HCEC 1CT (cell line): Measurements from ENCODE around the gene PARN.
A peak's percentile ranks its signal among the peaks of the same experiment; 100 is the strongest.

Experiments used
- DNase-seq: peaks from one replicate; pipeline ENCODE4 v3.0.0-alpha.2; 2017

The PARN gene

DNA sequence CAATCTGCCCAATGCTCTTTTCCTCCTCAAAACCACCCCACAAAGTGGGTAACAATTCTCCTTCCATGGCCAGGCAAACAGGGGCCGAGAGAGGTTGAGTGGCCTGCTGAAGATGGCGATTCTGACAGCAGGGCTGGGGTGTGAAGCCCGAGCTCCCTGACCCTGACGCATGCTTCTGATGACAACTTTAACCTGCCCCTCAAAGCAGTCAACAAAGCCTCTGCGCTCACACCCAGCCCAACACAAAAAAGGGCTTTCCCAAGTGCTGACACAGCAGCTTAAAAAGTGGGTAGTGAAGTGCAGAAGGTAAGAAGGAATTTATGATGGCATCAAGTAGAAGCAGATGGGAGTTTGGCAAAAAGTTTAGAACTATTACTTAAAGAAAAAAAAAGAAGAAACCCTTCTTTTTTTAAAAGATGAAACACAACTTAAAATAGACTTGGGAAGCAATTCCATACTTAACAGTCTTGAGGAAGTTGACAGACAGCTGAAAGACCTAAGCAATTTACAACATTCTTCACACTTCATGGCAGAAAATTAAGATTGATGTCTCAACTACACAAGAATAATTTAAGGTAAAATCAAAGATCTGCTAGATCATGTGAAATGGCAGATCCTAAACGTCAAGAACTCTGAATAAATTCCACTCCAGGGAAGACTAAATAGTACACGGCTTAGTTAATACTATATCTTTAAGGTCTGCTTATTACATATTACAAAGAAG lies 133.9 kb downstream of the PARN start:
- DNase-seq, result no peak

DNA sequence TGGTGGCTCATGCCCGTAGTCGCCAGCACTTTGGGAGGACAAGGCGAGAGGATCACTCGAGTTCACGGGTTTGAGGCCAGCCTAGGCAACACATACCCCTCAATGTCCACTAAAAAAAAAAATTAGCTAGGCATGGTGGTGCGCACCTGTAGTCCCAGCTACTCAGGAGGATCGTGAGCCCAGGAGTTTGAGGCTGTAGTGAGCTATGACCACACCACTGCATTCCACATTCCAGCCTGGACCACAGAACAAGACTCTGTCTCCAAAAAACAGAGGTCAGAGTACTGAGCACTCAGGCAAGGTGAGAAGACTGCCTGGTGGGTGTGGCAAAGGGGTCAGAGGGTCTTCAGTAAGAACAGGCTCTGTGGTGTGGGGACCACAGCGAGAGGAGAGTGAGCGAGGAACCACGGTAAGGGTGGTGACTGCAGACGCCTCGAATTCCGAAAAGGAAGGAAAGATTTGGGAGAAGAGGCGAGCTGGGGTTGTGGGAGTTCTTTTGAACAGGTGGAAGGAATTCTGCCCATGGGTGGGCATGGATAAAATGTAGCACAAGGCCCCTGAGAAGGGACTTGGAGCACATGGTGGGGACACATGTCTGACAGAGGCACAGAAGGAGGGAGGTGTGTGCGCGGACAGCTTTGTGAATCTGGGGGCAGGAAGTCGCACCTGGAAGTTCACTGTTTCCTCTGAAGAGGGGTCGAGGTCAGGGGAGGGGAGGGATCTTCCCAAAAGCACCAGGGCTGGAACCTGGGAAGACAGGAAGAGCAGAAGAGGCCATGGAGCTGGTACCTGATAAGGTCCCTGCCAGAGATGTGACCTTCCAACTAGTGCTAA lies 134.6 kb downstream of the PARN start:
- DNase-seq, result no peak

DNA sequence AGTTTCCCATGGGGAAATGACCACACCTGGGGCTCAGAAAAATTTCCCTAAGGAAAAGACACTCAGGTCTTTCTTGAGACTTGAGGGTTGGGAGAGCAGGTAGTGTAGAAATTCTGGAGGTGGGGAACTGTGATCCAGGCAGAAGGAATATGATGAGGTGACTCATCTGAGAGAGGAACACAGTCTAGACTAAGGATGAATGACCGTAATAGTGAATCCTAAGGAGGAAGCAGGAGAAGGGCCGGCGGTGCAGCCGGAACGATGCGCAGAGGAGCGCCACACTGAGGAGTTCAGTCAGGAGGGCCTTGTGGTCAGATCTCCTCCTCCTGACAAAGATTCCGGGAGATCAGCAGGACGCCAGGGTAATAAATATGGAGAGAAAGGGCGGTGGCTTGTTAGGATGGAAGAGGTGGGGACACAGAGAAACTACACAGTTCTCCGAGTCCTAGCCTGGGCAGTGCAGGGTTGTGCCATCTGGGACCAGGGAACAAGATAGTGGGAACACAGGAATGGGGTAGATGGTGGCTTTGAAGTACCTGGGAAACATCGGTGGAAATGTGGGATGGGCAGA lies 135.6 kb downstream of the PARN start:
- DNase-seq, result no peak

DNA sequence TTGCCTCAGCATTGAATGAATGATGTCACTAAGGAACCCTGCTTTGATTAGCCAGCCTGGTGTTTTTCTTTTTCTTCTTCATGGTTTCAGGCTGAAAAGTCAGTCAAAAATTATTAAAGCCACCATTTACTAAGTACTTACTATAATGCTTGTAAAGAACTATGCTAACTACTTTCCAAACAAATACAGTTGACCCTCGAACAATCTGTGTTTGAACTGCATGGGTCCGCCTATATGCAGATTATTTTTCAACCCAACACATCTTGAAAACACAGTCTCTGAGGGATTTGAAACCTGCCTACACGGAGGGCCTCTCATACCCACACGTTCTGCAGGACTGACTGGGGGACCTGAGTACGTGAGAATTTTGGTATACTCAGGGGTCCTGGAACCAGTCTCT lies 136.3 kb downstream of the PARN start:
- no peak for DNase-seq

DNA sequence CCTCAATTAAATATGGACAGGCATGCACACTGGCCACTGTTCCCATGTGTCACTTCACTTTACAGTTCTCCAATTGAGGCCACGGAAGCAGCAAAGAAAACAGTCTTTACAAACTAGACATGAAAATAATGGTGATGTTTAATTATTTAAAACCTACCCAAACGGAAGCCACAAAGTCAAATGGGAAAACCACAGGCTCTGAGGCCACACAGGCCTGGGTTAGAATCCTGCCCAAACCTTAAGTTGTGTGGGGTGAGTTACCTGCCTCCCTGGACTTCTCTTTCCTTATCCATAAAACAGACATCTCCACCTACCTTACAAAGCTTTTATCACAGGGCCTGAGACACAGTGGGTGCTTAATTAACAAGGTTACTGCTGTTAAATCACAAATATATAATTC lies 137.4 kb downstream of the PARN start:
- DNase-seq, result no peak

DNA sequence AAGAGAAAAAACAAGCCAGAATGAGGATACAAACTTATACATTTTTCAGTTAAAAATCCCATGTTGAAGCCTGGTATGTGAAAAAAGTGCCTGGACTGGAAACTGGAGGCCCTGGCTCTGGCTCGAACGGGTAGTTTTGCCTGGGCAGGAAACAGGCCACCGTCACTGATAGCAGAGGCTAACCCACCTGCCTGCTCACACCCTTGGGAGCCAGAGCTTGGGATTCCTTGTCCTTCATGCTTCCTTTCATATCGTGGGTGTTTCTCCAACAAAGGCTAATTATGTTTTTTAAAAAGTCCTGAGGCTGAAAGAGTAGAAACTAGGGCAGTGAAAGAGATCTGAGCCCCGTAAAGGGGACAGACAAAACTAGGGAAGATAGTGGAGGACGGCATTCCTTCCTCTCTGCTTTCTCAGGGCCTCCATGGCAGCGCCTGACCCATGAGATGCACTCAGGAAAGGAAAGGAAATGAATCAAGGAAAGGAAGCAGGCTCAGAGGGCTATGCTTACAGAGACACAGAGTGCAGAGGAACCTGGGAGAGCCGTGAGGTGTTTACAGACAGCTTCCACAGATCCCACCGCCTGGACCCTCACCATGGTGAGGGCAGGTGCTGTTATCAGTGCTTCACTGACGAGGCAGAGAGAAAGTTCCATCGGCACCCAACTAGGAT lies 138.1 kb downstream of the PARN start:
- no peak for DNase-seq

DNA sequence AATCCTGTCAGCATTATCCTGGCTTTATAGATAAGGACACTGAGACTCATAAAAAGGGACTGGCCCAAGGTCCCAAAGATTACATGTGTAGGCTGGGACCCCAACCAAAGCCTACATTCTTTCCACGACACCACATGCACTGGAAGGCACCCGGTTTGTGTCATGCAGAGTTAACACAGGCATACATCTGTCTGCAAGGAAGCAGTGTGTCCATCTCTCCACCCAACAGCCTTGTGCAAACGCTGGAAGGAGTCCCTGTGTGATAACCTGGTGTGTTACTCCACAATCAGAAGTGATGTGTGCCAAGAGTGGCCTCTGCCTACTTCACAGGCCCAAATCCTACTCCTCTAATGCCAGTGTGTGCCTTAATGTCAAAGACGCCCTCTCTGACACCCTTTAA lies 139.8 kb downstream of the PARN start:
- DNase-seq, result no peak

DNA sequence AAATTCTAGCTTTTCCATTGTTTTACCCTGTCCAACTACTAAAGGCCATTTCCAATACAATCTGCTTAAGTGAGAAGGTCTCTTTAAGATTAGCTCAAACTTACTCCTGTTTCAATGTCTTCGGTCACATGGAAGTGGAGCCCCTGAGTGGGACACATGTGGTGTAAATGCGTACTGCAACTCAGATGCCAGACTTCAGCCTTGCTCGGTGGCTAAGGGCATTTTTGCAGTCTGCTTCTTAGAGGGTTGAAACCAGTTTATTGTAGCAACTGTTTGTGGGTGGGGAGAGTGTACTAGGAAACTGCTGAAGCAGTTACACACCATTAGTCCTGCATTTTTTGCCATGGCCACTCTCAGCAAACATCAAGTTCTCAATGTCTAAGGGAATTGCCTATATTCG lies 140.6 kb downstream of the PARN start:
- DNase-seq, result peak; percentile 12

DNA sequence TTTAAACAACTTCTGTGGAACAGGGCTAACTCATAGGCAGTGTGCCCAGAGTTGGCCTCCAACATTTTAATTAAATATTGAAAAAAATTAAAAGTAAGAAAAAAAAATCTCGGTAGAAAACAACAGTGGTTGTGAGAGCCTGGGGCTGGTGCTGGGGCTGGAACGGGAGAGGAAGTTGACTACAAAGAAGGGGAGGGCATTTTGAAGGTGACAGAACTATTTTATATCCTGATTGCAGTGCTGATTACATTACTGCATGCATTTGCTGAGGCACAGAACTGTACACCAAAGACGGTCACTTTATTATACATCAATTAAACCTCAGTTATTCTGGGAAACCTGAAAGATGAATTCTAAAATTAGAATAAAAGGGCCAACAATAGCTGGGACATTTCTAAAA lies 142.5 kb downstream of the PARN start:
- DNase-seq, result no peak

DNA sequence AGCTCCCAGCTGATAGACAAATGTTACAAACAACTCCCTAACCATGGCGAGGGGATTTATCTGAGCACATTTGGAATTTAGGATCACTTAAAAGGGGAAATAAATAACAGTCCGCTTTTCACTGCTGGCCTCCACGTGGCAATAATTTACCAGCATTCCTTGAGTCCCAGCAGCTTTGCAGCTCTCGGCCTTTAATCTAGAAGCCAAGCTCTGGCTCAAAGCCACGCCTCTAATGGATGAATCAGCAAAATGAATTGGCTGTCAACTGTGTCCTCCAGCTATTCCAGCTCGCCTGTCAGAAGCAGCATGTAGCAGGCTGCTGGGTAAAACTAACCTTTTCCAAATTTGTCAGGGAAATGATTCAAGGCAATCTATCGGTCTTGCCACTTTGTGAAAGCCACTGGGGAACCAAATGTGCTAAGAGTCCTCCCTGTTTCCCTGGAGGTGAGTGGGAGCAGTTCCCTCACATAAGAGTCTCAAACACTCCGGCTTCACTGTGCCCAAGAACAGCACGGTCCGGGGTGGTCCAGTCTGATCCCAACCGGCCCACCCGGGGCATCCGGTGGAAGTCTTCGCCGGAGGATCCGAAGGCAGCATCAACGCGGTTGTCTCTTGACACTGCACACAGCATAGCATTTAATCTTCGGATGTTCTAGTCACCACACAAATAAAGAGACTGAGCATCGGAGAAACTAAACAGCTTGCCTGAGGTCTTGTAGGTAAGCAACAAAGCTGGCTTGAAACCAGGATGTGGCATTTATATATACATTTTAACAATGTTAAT lies 143.3 kb downstream of the PARN start:
- peak; percentile 88 for DNase-seq

DNA sequence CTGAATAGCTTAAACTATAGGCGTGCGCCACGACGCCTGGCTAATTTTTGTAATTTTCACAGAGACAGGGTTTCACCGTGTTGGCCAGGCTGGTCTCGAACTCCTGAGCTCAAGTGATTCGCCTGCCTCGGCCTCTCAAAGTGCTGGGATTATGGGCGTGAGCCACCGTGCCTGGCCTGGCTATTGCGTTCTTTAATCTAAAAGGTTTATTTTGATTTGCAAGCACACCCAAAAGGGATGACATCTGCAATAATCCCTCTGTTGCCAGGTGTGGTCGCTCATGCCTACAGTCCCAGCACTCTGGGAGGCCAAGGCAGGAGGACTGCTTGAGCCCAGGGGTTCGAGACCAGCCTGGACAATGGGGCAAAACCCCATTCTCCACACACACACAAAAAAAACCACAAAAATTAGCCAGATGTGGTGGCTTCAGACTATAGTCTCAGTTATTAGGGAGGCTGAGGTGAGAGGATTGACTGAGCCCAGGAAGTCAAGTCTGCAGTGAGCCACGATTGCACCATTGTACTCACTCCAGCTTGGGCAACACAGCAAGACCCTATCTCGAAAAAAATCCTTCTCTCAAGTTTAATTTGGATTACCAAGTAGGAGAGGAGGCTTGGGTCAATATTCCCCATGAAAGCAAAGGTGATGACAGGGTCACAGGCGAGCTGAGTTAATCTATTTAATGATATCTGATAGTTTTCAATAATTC lies 144.1 kb downstream of the PARN start:
- no peak for DNase-seq

DNA sequence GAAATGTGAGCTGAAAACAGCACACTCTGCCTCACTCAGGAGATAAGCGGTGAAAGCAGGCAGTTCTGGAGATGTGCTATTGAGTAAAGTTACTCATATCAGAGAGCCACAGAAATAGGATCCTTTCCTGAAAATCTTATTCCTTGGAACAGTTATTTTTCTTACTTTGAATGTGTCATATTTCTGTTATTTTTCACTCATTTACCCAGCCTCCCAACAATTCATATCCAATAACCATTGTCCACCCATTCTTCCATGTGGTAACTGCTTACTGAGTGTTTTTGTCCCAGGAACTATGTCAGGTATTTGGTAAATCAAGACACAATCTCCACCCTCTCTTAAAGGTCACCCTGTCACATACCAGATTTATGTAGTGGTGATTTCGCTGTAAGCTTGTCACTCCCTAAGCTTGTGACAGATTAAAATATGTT lies 144.9 kb downstream of the PARN start:
- DNase-seq, result no peak

DNA sequence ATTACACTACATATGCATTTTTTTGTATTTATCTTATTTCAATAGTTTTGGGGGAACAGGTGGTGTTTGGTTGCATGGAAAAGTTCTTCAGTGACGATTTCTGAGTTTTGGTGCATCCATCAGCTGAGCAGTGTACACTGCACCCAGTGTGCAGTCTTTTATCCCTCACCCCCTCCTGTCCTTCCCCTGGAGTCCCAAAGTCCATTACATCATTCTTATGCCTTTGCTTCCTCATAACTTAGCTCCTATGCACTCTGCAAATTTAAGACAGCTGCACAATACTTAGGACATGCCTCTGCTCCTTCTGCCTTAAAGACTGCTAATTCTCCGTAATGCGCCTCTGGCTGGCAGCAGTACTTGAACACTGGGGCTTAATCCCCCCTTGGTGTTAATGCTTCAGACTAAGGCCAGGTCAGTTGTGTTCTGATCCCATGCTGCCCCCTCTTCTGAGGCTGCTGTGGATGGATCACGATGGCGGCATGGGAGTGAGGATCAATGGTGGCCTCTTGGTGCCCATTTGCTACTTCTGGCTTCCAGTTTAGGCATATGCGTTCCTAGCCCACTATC lies 146.2 kb downstream of the PARN start:
- DNase-seq, result no peak

DNA sequence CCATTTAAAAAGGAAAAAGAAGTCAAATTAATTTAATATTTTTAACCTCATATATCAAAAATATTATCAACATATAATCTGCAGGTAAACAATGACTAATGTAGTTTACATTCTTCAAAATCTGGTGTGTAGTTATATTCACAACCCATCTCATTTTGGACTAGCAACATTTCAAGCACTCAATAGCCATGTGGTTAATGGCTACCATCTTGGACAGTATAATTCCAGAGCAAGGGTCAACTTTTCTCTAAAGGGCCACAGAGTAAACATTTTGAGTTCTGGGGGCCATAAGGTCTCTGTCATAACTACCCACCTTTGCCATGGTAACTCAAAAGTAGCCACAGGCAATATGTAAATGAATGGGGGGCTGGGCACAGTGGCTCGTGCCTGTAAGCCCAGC lies 153.9 kb downstream of the PARN start:
- DNase-seq, result no peak

DNA sequence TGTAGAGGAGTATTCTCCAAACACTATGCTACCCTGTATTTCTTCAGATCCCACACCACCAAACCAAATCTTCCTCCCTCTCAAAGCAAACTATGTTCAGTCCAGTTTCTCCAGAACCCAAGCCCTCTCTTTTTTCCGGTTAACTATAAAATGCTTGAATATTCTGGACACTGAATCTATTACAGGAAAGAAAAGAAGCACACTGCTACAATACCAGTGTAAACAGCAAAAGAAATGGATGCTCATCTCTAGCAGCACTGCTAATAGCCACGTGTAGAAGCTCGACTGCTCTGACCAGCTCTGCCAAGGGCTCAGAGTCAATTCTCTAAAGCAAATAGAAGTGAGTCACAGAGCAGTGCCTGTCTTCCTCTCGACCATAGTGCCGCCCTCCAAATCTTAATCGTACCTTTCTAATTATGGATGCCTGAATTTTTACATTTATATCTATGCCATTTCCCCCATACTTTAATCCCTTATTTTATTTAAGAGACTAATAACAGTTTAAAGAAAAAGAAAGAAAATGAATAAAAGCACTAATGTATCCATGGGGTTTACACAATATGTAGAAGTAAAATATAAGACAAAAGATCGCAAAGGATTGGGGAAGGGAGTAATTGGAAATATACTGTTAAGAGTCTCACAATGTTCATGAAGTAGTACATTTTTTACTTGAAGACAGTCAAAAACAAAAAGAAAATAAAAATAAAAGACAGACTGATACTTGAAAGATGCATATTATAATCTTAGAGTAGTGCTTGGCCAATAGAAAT lies 154.5 kb downstream of the PARN start:
- DNase-seq, result no peak

DNA sequence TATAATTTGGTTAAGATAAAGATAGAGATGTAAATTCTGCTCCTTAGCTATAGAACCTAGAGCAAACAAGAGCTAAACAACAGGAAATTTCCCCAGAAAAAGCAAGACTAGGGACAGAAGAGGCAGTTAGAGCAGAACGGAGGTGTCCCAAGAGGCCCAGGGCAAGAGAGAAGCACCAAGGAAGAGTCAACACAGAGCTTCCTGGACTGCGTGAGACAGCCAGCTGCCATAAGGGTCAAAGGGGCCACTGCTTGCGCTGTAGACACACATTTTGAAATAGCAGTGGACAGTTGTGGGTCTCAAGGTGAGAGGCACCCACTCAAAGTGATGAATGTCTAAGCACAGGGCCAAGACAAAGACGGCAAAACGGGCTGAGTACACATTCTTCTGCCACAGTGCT lies 156.6 kb downstream of the PARN start:
- no peak for DNase-seq

DNA sequence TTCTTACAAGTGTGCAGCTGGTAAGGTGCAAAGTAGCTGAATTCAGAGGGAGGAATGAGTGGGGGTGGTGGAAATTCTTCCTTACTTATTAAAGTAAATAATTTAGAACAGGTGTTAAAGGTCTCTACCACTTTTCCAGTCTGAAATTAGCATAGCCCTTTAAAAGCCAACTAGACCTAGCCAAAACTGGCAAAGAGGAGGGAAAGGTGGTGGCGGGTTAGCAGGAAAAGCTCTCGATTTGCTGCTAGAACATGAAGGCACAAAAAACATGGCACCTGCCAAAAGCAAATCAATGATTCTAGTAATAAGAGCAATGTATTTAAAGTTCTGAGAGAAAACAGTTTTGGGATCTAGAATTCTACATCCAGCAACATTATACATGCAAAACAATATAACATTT lies 157.7 kb downstream of the PARN start:
- DNase-seq, result no peak

DNA sequence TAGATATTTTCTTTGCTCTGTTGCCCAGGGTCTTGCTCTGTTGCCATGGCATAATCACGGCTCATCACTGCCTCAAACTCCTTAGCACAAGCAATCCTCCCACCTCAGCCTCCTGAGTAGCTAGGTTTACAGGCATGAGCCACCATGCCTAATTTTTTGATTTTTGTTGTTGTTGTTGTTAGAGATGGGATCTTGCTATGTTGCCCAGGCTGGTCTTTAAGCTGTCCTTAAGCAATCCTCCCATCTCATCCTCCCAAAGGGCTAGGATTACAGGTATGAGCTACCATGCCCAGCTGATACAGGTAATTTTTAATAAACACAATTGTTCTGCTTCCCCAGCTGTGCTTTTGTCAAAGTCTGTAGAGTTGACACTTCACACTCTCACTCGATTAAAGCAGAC lies 159.3 kb downstream of the PARN start:
- no peak for DNase-seq

DNA sequence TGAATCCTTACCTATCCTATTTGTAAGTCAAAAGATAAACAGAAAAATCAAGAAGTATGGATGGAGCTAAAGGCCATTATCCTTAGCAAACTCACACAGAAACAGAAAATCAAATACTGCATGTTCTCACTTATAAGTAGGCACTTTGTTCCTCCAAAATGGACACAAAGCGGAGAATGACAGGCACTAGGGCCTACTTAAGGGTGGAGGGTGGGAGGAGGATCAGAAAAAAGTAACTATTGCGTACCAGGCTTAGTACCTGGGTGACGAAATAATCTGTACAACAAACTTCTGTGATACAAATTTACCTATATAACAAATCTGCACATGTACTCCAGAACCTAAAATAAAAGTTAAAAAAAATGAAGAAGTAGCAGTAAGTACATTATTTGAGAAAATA lies 164.3 kb downstream of the PARN start:
- no peak for DNase-seq

DNA sequence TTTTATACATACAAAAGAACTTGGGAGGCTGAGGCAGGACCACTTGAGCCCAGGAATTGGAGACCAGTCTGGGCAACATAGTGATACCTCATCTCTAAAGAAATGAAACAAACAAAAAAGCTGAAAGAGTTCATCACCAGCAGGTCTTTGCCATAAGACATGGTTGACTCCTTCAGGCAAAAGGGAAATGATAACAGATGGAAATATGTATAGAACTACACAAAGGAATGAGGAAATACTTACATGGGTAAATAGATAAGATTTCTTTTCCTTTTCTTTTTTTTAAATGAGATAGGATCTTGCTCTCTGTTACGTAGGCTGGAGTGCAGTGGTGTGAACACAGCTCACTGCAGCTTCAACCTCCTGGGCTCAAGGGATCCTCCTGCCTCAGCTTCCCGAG lies 165.3 kb downstream of the PARN start:
- no peak for DNase-seq

DNA sequence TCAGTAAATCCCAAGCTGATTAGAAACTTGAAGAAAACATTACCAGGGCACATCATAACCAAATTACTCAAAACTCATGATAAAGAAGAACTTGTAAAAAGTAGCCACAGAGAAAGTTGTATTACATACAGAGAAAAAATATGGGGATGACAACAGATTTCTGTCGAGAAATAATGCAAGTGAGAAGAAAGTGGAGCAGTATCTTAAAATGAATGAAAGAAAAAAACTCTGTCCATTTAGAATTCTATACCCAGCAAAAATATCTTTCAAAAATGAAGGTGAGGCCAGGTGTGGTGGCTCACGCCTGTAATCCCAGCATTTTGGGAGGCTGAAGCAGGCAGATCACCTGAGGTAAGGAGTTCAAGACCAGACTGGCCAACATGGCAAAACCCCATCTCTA lies 165.9 kb downstream of the PARN start:
- DNase-seq, result no peak
